ENCODE data around the gene SFRP5. TPM values are rescaled to one million over a fixed set of nuclear protein-coding genes. Genes with fewer than 3 reads are reported as not detected.

The SFRP5 gene
- total and polyA plus RNA-seq, 2 of the 4 experiments (the other 2 are of a cell fraction): not detected

DNA sequence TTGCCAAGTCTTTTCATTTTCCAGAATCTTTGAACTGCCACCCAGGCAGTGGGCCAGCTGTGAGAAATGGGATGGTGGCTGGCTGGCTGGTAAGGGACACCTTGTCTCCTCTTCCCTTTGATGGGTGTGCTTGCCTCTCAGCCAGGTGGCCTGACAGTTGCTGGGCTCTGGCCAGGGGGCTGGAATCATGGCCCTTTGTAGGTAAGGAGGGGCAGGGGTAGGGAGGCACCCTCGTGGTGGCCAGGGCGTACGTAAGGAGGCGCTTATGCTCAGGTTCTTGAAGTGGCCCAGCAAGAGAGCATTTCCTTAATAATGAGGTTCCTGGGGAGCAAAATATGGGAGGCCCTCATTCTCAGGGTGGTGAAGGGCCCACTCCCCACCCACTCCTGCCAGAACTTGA is 44.8 kb upstream of the SFRP5 start:
- H3K27ac ChIP-seq (ENCODE audit: insufficient read depth, low read length): no peak overlapping the region
- H4K8ac ChIP-seq (ENCODE audit: low read depth in 2 of 2, low read length in 2 of 2): no peak overlapping the region
- H3K36me3 ChIP-seq (ENCODE audit: control insufficient read depth, insufficient read depth, low read length): no peaks in the 10 kb centered on the region
- no peaks in the 10 kb centered on the region for H4K20me1 ChIP-seq (ENCODE audit: insufficient read depth, low read length)
- H3K9ac ChIP-seq (ENCODE audit: low read depth, low read length): no peak overlapping the region
- no peak overlapping the region for H2BK20ac ChIP-seq (ENCODE audit: low read depth, low read length)
- H4K5ac ChIP-seq (ENCODE audit: low read depth, low read length): no peak overlapping the region
- no peaks in the 10 kb centered on the region for H3K79me1 ChIP-seq (ENCODE audit: low read depth in 1 of 2, low read length in 2 of 2)
- no peak overlapping the region for H3K18ac ChIP-seq (ENCODE audit: low read depth, low read length)
- intact Hi-C loops (cut with micrococcal nuclease): no loop called here
- no peak overlapping the region for H3K4ac ChIP-seq (ENCODE audit: low read depth, low read length)
- no peak overlapping the region for H3K14ac ChIP-seq (replicated peaks; ENCODE audit: low read depth, low read length)
- ATAC-seq (ENCODE audit: low read depth) (no peak), DNase-seq (no peak)
- no peak overlapping the region for H3K4me3 ChIP-seq (ENCODE audit: insufficient read depth, low read depth, low read length)
- dilution Hi-C loops (cut with HindIII; ENCODE audit: low sequenced_read_pairs, unreplicated experiment): no loop called here
- in situ Hi-C loops (cut with MboI; ENCODE audit: low sequenced_read_pairs): no loop called here
- WGBS, 2 experiments (ENCODE audit: extremely low coverage in 2 of 2, insufficient read length in 1 of 2): 67% methylated on average over 3 of the region's 4 CpGs; no CpG with 5 or more reads in 1 of the 2 experiments
- peaks cover 49% of the 10 kb centered on the region for H3K27me3 ChIP-seq (ENCODE audit: control insufficient read depth, insufficient read depth, low read length)
- H3K9me1 ChIP-seq (ENCODE audit: insufficient read depth, low read length): no peaks in the 10 kb centered on the region
- H2BK120ac ChIP-seq (ENCODE audit: low read depth, low read length): no peak overlapping the region
- no peaks in the 10 kb centered on the region for H3K9me3 ChIP-seq (ENCODE audit: control insufficient read depth, insufficient read depth, low read length)
- TF ChIP-seq, protein P1, sequence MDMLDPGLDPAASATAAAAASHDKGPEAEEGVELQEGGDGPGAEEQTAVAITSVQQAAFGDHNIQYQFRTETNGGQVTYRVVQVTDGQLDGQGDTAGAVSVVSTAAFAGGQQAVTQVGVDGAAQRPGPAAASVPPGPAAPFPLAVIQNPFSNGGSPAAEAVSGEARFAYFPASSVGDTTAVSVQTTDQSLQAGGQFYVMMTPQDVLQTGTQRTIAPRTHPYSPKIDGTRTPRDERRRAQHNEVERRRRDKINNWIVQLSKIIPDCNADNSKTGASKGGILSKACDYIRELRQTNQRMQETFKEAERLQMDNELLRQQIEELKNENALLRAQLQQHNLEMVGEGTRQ (IDR thresholded peaks at IDR 0.05; ENCODE audit: low read depth, low read length): no peak
- TF ChIP-seq BHLHE40 (IDR thresholded peaks at IDR 0.05; ENCODE audit: low read depth, low read length) (no peak), CHD1 (IDR thresholded peaks at IDR 0.05; ENCODE audit: low read depth, low read length) (no peak), RFX5 (IDR thresholded peaks at IDR 0.05; ENCODE audit: low read depth, low read length) (no peak)
- ChIA-PET POLR2A (ENCODE audit: unreplicated experiment) (no interaction called here), CTCF (no interaction called here)
- H4K91ac ChIP-seq (ENCODE audit: insufficient read depth, low read depth, low read length): no peak overlapping the region
- H2AK5ac ChIP-seq (ENCODE audit: low read depth, low read length): no peak overlapping the region
- H2BK5ac ChIP-seq (ENCODE audit: low read depth, low read length, poor library complexity, severe bottlenecking): no peak overlapping the region
- no TSS peak for BruUV-seq (replicated peaks)
- no peak overlapping the region for H2AK9ac ChIP-seq (replicated peaks; ENCODE audit: low read depth, low read length, poor library complexity)
- H2AFZ ChIP-seq (replicated peaks; ENCODE audit: low read length, poor library complexity): no peak overlapping the region
- no peak overlapping the region for H3K23ac ChIP-seq (ENCODE audit: low read depth, low read length)
- no peak overlapping the region for H3K4me2 ChIP-seq (ENCODE audit: low read depth, low read length)
- H3K4me1 ChIP-seq (ENCODE audit: control insufficient read depth, insufficient read depth, low read length): no peaks in the 10 kb centered on the region; the same call in 1 of the 2 replicates
- no peak overlapping the region for H2BK15ac ChIP-seq (ENCODE audit: low read depth, low read length)
- H3K56ac ChIP-seq (ENCODE audit: extremely low read depth, insufficient read depth, low read length): no peak overlapping the region

Data from IMR-90 (cell line).